Activated naive CD4-positive, alpha-beta T cell treated with anti-CD3 and anti-CD28 coated beads, Interleukin-2, amount 50 U/mL, for 24 hours (primary cell): Measurements from ENCODE around the gene WLS.

Experiments
- H3K27ac Mint-ChIP-seq: one replicate; pipeline ENCODE4 v1.8.0; 2021; ENCODE audit warnings: mild to moderate bottlenecking, mixed read lengths
- H3K27me3 Mint-ChIP-seq: one replicate; pipeline ENCODE4 v1.8.0; 2021; ENCODE audit warnings: mixed read lengths
- H3K36me3 Mint-ChIP-seq: one replicate; pipeline ENCODE4 v1.8.0; 2021; ENCODE audit warnings: mixed read lengths
- H3K4me1 Mint-ChIP-seq: one replicate; pipeline ENCODE4 v1.8.0; 2021; ENCODE audit warnings: mixed read lengths
- H3K4me3 Mint-ChIP-seq: one replicate; pipeline ENCODE4 v1.8.0; 2021; ENCODE audit warnings: mild to moderate bottlenecking, mixed read lengths
- H3K9me3 Mint-ChIP-seq: one replicate; pipeline ENCODE4 v1.8.0; 2021; ENCODE audit warnings: mixed read lengths

Gene WLS

GRCh38 chr1:68081775-68082283 is 150.5 kb downstream of the WLS start:
- H3K9me3 Mint-ChIP-seq: no peaks in the 10 kb centered on the region

GRCh38 chr1:68078647-68079046 is 153.7 kb downstream of the WLS start:
- Mint-ChIP-seq H3K27ac (no peak overlapping the region), H3K4me3 (no peak overlapping the region), H3K4me1 (no peaks in the 10 kb centered on the region), H3K36me3 (no peaks in the 10 kb centered on the region), H3K27me3 (peaks cover 7% of the 10 kb centered on the region), H3K9me3 (peaks cover 8% of the 10 kb centered on the region)

More at GRCh38 chr1:68081775-68082283, 150.5 kb downstream of the WLS start:
- Mint-ChIP-seq H3K27me3 (peaks cover 7% of the 10 kb centered on the region), H3K4me3 (no peak overlapping the region), H3K27ac (no peak overlapping the region), H3K36me3 (no peaks in the 10 kb centered on the region), H3K4me1 (no peaks in the 10 kb centered on the region)
